H1 (cell line): ENCODE measurements around the gene LRRC32.

Experiments used
- TF ChIP-seq, protein P1 (sequence below): IDR thresholded peaks from 2 replicates; pipeline ENCODE4 v1.6.1; 2012; ENCODE audit warnings: inconsistent platforms
- TF ChIP-seq, protein P2 (sequence below), 3 experiments: IDR thresholded peaks; 1 replicate in 2 of 3; 2 replicates in 1 of 3; pipeline versions ENCODE4 v1.5.1 to v1.6.1; 2011; ENCODE audit warnings: low read length in 3 of 3, mild to moderate bottlenecking in 3 of 3, inconsistent platforms in 2 of 3, low read depth in 1 of 3, moderate library complexity in 1 of 3; ENCODE audit not compliant: insufficient read depth in 1 of 3; ENCODE audit errors: control extremely low read depth in 1 of 3

DNA sequence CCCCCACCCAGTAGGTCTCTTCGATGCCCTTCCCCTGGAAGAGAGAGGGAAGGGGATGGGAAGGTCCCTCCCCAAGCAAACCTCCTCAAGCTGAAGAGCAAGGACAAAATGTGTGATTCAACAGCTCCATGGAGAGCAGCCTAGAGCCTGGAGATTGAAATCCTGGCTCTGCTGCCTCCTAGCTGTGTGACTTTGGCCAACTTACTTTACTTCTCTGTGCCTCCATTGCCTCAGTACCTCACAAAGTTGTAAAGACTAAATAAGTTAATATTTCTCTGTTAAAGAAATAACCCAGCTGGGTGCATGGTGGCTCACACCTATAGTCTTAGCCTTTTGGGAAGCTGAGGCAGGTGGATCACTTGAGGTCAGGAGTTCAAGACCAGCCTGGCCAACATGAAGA, 21.1 kb upstream of the LRRC32 start:
- TF ChIP-seq, protein P1, sequence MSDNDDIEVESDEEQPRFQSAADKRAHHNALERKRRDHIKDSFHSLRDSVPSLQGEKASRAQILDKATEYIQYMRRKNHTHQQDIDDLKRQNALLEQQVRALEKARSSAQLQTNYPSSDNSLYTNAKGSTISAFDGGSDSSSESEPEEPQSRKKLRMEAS, result no peak
- TF ChIP-seq, protein P2, sequence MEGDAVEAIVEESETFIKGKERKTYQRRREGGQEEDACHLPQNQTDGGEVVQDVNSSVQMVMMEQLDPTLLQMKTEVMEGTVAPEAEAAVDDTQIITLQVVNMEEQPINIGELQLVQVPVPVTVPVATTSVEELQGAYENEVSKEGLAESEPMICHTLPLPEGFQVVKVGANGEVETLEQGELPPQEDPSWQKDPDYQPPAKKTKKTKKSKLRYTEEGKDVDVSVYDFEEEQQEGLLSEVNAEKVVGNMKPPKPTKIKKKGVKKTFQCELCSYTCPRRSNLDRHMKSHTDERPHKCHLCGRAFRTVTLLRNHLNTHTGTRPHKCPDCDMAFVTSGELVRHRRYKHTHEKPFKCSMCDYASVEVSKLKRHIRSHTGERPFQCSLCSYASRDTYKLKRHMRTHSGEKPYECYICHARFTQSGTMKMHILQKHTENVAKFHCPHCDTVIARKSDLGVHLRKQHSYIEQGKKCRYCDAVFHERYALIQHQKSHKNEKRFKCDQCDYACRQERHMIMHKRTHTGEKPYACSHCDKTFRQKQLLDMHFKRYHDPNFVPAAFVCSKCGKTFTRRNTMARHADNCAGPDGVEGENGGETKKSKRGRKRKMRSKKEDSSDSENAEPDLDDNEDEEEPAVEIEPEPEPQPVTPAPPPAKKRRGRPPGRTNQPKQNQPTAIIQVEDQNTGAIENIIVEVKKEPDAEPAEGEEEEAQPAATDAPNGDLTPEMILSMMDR (IDR thresholded peaks at IDR 0.05; ENCODE audit: control extremely low read depth in 1 of 3, insufficient read depth in 1 of 3, low read depth in 1 of 3, low read length in 3 of 3), result no peak
